ENCODE measurements around the gene RHOT2. TPM values are rescaled to one million over a fixed set of nuclear protein-coding genes. Genes with fewer than 3 reads are reported as not detected.

RHOT2 gene
- total RNA-seq, 1 donor from 2014 or later, result 34.0 TPM

GRCh38 chr16:722835-723633 lies 55.1 kb downstream of the RHOT2 start:
- no peak overlapping the region for H3K27ac Mint-ChIP-seq
- Histone ChIP-seq H3K4me1 (peaks cover 18% of the 10 kb centered on the region), H3K4me2 (no peak overlapping the region)

DNA sequence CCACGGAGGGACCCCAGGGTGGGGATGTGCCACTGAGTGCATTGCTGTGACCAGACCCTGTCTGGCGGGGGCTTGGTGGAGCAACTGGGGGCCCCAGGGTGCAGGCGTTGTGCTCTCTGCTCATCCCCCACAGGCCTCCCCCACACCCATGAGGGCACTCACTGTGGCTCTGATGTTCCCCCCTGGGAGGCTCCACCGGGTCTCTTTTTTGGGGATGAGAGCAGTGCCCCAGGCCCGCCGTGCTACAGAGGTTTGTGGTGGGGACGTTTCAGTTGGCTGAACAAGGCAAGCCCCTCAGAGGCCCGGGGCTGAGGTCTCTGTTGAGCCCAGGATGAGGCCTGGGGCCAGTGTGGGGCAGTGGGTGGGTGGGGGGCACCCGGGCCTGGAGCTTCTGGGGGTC lies 55.8 kb downstream of the RHOT2 start:
- peak overlapping the region; percentile 21 for H3K4me3 Mint-ChIP-seq
- H3K79me2 ChIP-seq (ENCODE audit: low read depth), result no peaks in the 10 kb centered on the region
- peaks cover 53% of the 10 kb centered on the region for H4K20me1 ChIP-seq (ENCODE audit: low read depth)
- DNase-seq (ENCODE audit: low spot score), result no peak
- H3K9ac ChIP-seq, result no peak overlapping the region
- H3F3A ChIP-seq (ENCODE audit: low read depth), result peaks cover 42% of the 10 kb centered on the region
- no peak overlapping the region for H3K27ac ChIP-seq
- H3K27me3 ChIP-seq, result peaks cover 37% of the 10 kb centered on the region
- no peak overlapping the region for H3K4me2 ChIP-seq
- H2AFZ ChIP-seq (replicated peaks), result no peak overlapping the region
- H3K9me3 ChIP-seq (ENCODE audit: low read depth), result no peaks in the 10 kb centered on the region
- H3K4me3 ChIP-seq, result no peak overlapping the region
- H3K27ac Mint-ChIP-seq, result no peak overlapping the region
- peaks cover 14% of the 10 kb centered on the region for H3K4me1 ChIP-seq
- peaks cover 12% of the 10 kb centered on the region for H3K4me1 Mint-ChIP-seq
- H3K9me3 Mint-ChIP-seq, result no peaks in the 10 kb centered on the region
- TF ChIP-seq EZH2 (IDR thresholded peaks at IDR 0.05) (no peak), CTCF (IDR thresholded peaks at IDR 0.05) (no peak), EZH2phosphoT487 (IDR thresholded peaks at IDR 0.05) (no peak)
- no peaks in the 10 kb centered on the region for H3K36me3 Mint-ChIP-seq
- no peaks in the 10 kb centered on the region for H3K36me3 ChIP-seq
- H3K27me3 Mint-ChIP-seq (ENCODE audit: insufficient read depth, low read depth), result peaks cover 14% of the 10 kb centered on the region

More at GRCh38 chr16:722835-723633, 55.1 kb downstream of the RHOT2 start:
- Histone ChIP-seq H3K27me3 (peaks cover 30% of the 10 kb centered on the region), H3K9me3 (ENCODE audit: low read depth) (no peaks in the 10 kb centered on the region), H3F3A (ENCODE audit: low read depth) (peaks cover 42% of the 10 kb centered on the region), H3K4me3 (no peak overlapping the region), H2AFZ (replicated peaks) (no peak overlapping the region), H4K20me1 (ENCODE audit: low read depth) (peaks cover 58% of the 10 kb centered on the region), H3K9ac (no peak overlapping the region), H3K36me3 (no peaks in the 10 kb centered on the region), H3K79me2 (ENCODE audit: low read depth) (no peaks in the 10 kb centered on the region), H3K27ac (no peak overlapping the region)
- Mint-ChIP-seq H3K4me3 (peak overlapping the region; percentile 65), H3K4me1 (peaks cover 19% of the 10 kb centered on the region), H3K9me3 (no peaks in the 10 kb centered on the region), H3K27me3 (ENCODE audit: insufficient read depth, low read depth) (peaks cover 14% of the 10 kb centered on the region), H3K36me3 (no peaks in the 10 kb centered on the region)
- no peak for DNase-seq (ENCODE audit: low spot score)
- TF ChIP-seq EZH2 (IDR thresholded peaks at IDR 0.05) (no peak), CTCF (IDR thresholded peaks at IDR 0.05) (no peak), EZH2phosphoT487 (IDR thresholded peaks at IDR 0.05) (no peak)

Other genes with a start within 250 kb of the RHOT2 start
- 15.5 and 45.2 TPM in 2 replicates for gene RAB11FIP3, start 242.5 kb upstream of the RHOT2 start, total RNA-seq (ENCODE audit: low replicate concordance)
- 6.8 and 41.0 TPM in 2 replicates for gene CAPN15, start 140.4 kb upstream of the RHOT2 start, total RNA-seq (ENCODE audit: low replicate concordance)
- gene PRR35, start 107.7 kb upstream of the RHOT2 start, total RNA-seq (ENCODE audit: low replicate concordance), result not detected in 2 replicates
- 0.28 TPM in 1 of 2 replicates, not detected in the other for gene NHLRC4, start 101.1 kb upstream of the RHOT2 start, total RNA-seq (ENCODE audit: low replicate concordance)
- 16.1 and 60.7 TPM in 2 replicates for gene PIGQ, start 98.2 kb upstream of the RHOT2 start, total RNA-seq (ENCODE audit: low replicate concordance)
- 6.0 and 30.0 TPM in 2 replicates for gene RAB40C, start 78.1 kb upstream of the RHOT2 start, total RNA-seq (ENCODE audit: low replicate concordance)
- 5.9 and 22.5 TPM in 2 replicates for gene WFIKKN1, start 37.1 kb upstream of the RHOT2 start, total RNA-seq (ENCODE audit: low replicate concordance)
- 46.0 and 125 TPM in 2 replicates for gene METTL26, start 31.8 kb upstream of the RHOT2 start, total RNA-seq (ENCODE audit: low replicate concordance)
- 1.5 and 4.7 TPM in 2 replicates for gene MCRIP2, start 26.3 kb upstream of the RHOT2 start, total RNA-seq (ENCODE audit: low replicate concordance)
- 9.3 and 33.4 TPM in 2 replicates for gene WDR90, start 18.8 kb upstream of the RHOT2 start, total RNA-seq (ENCODE audit: low replicate concordance)
- gene RHBDL1, start 7.5 kb downstream of the RHOT2 start, total RNA-seq (ENCODE audit: low replicate concordance), result 0.28 and 5.3 TPM in 2 replicates
- gene STUB1, start 12.3 kb downstream of the RHOT2 start, total RNA-seq (ENCODE audit: low replicate concordance), result 27.0 and 79.5 TPM in 2 replicates
- 32.1 and 54.8 TPM in 2 replicates for gene JMJD8, start 16.2 kb downstream of the RHOT2 start, total RNA-seq (ENCODE audit: low replicate concordance)
- gene WDR24, start 22.3 kb downstream of the RHOT2 start, total RNA-seq (ENCODE audit: low replicate concordance), result 3.5 and 12.5 TPM in 2 replicates
- 0.13 and 0.65 TPM in 2 replicates for gene FBXL16, start 37.7 kb downstream of the RHOT2 start, total RNA-seq (ENCODE audit: low replicate concordance)
- gene METRN, start 47.0 kb downstream of the RHOT2 start, total RNA-seq (ENCODE audit: low replicate concordance), result 24.3 and 110 TPM in 2 replicates
- 7.5 and 20.9 TPM in 2 replicates for gene ANTKMT, start 53.0 kb downstream of the RHOT2 start, total RNA-seq (ENCODE audit: low replicate concordance)
- gene CCDC78, start 58.3 kb downstream of the RHOT2 start, total RNA-seq (ENCODE audit: low replicate concordance), result 0.67 and 3.7 TPM in 2 replicates
- 1.0 and 5.4 TPM in 2 replicates for gene HAGHL, start 59.0 kb downstream of the RHOT2 start, total RNA-seq (ENCODE audit: low replicate concordance)
- 20.5 and 38.2 TPM in 2 replicates for gene CIAO3, start 72.9 kb downstream of the RHOT2 start, total RNA-seq (ENCODE audit: low replicate concordance)
- gene MSLN, start 92.6 kb downstream of the RHOT2 start, total RNA-seq (ENCODE audit: low replicate concordance), result 0.82 and 1.2 TPM in 2 replicates
- gene RPUSD1, start 120.2 kb downstream of the RHOT2 start, total RNA-seq (ENCODE audit: low replicate concordance), result 5.6 and 22.7 TPM in 2 replicates
- gene CHTF18, start 120.5 kb downstream of the RHOT2 start, total RNA-seq (ENCODE audit: low replicate concordance), result 35.6 and 124 TPM in 2 replicates
- gene GNG13, start 132.6 kb downstream of the RHOT2 start, total RNA-seq (ENCODE audit: low replicate concordance), result not detected in 2 replicates

Measured in neural progenitor cell (in vitro differentiated cells).